Fibroblast of lung (primary cell): Measurements from ENCODE around the gene EFHC1. TPM values are rescaled to one million over a fixed set of nuclear protein-coding genes. Genes with fewer than 3 reads are reported as not detected.

Source experiments
- DNase-seq, 2 donors: peaks; one replicate each; pipeline versions ENCODE4 v3.0.0 to v3.0.0-alpha.2; 2010; ENCODE audit warnings: low read depth in 2 of 2
- H2AFZ ChIP-seq: 2 replicates; pipeline ENCODE4 v1.5.1; 2012; ENCODE audit warnings: low read length, control low read depth, inconsistent platforms
- H3K27ac ChIP-seq: 2 replicates; pipeline ENCODE4 v1.5.1; 2011; ENCODE audit warnings: low read length, control low read depth; ENCODE audit not compliant: insufficient read depth
- H3K27me3 ChIP-seq: 2 replicates; pipeline ENCODE4 v1.5.1; 2011; ENCODE audit warnings: mild to moderate bottlenecking, low read length; ENCODE audit not compliant: control insufficient read depth, insufficient read depth
- H3K36me3 ChIP-seq: 2 replicates; pipeline ENCODE4 v1.5.1; 2011; ENCODE audit warnings: low read length; ENCODE audit not compliant: control insufficient read depth, insufficient read depth
- H3K4me1 ChIP-seq: 2 replicates; pipeline ENCODE4 v1.5.1; 2011; ENCODE audit warnings: low read length; ENCODE audit not compliant: control insufficient read depth, insufficient read depth; ENCODE audit errors: extremely low read depth
- H3K4me2 ChIP-seq: 2 replicates; pipeline ENCODE4 v1.5.1; 2011; ENCODE audit warnings: low read length, control low read depth; ENCODE audit not compliant: insufficient read depth; ENCODE audit errors: extremely low read depth
- H3K4me3 ChIP-seq, 4 experiments: fragments of 200-600 bp in 1 of 4; sonication (generic) in 1 of 4; replicated peaks in 1 of 4; 2 replicates each; pipeline ENCODE4 v1.5.1; 2011 to 2016; ENCODE audit warnings: low read length in 4 of 4, low read depth in 3 of 4, mild to moderate bottlenecking in 3 of 4, control low read depth in 2 of 4, inconsistent platforms in 1 of 4, mixed read lengths in 1 of 4; ENCODE audit not compliant: insufficient read depth in 1 of 4; ENCODE audit errors: control extremely low read depth in 1 of 4
- H3K79me2 ChIP-seq: 2 replicates; pipeline ENCODE4 v1.5.1; 2012; ENCODE audit warnings: mild to moderate bottlenecking, low read length, inconsistent platforms; ENCODE audit not compliant: control insufficient read depth, insufficient read depth
- H3K9ac ChIP-seq: 2 replicates; pipeline ENCODE4 v1.5.1; 2011; ENCODE audit warnings: mild to moderate bottlenecking, low read length, control low read depth; ENCODE audit not compliant: insufficient read depth
- H3K9me3 ChIP-seq: 2 replicates; pipeline ENCODE4 v1.5.1; 2012; ENCODE audit warnings: low read depth, low read length; ENCODE audit not compliant: control insufficient read depth, insufficient read depth
- H4K20me1 ChIP-seq: 2 replicates; pipeline ENCODE4 v1.5.1; 2011; ENCODE audit warnings: low read length; ENCODE audit not compliant: control insufficient read depth, insufficient read depth; ENCODE audit errors: extremely low read depth
- EZH2 ChIP-seq: IDR thresholded peaks from 2 replicates; pipeline ENCODE4 v1.5.1; 2012; ENCODE audit warnings: low read length, control low read depth, mild to moderate bottlenecking; ENCODE audit errors: missing control alignments
- polyA plus RNA-seq, 2 donors: library from polyadenylated mRNA; depleted of rRNA in 1 of 2; stranded (reverse) in 1 of 2; unstranded in 1 of 2; fragments of >200 nt; gene quantifications; 2 replicates each; pipeline ENCODE4 v1.2.1, GENCODE V29; 2011 to 2012; ENCODE audit warnings: missing spikeins in 1 of 2
- total RNA-seq: library from RNA; depleted of rRNA; stranded (reverse); fragments of >200 nt; gene quantifications from 2 replicates; pipeline ENCODE4 v1.2.1, GENCODE V29; 2014
- TF ChIP-seq, protein P1 (sequence below), 2 donors: IDR thresholded peaks in 1 of 2; conservative IDR thresholded peaks in 1 of 2; 1 replicate in 1 of 2; 2 replicates in 1 of 2; pipeline ENCODE4 v1.5.1; 2011 to 2012; ENCODE audit warnings: low read length in 2 of 2, control low read depth in 1 of 2, inconsistent platforms in 1 of 2, low read depth in 1 of 2, mild to moderate bottlenecking in 1 of 2

The EFHC1 gene
- total and polyA plus RNA-seq, 2 donors (not counting 1 experiment from before 2014, with no cell fraction given): 29.4 to 32.9 TPM

- H3K36me3 ChIP-seq: peaks cover 7% of the 10 kb centered on the region
- peak; percentile 77 to 92 for DNase-seq
Observed at GRCh38 chr6:52522151-52522626, 102.0 kb downstream of the EFHC1 start.

GRCh38 chr6:52522655-52523054 lies 102.5 kb downstream of the EFHC1 start:
- Histone ChIP-seq H4K20me1 (no peaks in the 10 kb centered on the region), H3K4me2 (no peak overlapping the region), H3K27ac (peak overlapping the region; percentile 68), H3K79me2 (peaks cover 80% of the 10 kb centered on the region), H3K9me3 (no peaks in the 10 kb centered on the region), H3K27me3 (no peaks in the 10 kb centered on the region), H3K4me3 (no peak overlapping the region), H3K9ac (no peak overlapping the region), H2AFZ (no peak overlapping the region), H3K36me3 (peaks cover 7% of the 10 kb centered on the region), H3K4me1 (peaks cover 48% of the 10 kb centered on the region)
- TF ChIP-seq EZH2: no peak
- TF ChIP-seq, protein P1, sequence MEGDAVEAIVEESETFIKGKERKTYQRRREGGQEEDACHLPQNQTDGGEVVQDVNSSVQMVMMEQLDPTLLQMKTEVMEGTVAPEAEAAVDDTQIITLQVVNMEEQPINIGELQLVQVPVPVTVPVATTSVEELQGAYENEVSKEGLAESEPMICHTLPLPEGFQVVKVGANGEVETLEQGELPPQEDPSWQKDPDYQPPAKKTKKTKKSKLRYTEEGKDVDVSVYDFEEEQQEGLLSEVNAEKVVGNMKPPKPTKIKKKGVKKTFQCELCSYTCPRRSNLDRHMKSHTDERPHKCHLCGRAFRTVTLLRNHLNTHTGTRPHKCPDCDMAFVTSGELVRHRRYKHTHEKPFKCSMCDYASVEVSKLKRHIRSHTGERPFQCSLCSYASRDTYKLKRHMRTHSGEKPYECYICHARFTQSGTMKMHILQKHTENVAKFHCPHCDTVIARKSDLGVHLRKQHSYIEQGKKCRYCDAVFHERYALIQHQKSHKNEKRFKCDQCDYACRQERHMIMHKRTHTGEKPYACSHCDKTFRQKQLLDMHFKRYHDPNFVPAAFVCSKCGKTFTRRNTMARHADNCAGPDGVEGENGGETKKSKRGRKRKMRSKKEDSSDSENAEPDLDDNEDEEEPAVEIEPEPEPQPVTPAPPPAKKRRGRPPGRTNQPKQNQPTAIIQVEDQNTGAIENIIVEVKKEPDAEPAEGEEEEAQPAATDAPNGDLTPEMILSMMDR (conservative IDR thresholded peaks at IDR 0.05 in 1 of 2, IDR thresholded peaks at IDR 0.05 in 1 of 2; ENCODE audit: low read depth in 1 of 2, low read length in 2 of 2): no peak
- peak; percentile 62 to 64 for DNase-seq

More at GRCh38 chr6:52522151-52522626, 102.0 kb downstream of the EFHC1 start:
- peak overlapping the region; percentile 68 for H3K27ac ChIP-seq
- H3K4me3 ChIP-seq: no peak overlapping the region
- peaks cover 50% of the 10 kb centered on the region for H3K4me1 ChIP-seq
- H4K20me1 ChIP-seq: no peaks in the 10 kb centered on the region
- no peak overlapping the region for H3K9ac ChIP-seq
- H3K4me2 ChIP-seq: peak overlapping the region; percentile 54
- H3K79me2 ChIP-seq: peaks cover 79% of the 10 kb centered on the region
- no peaks in the 10 kb centered on the region for H3K9me3 ChIP-seq
- TF ChIP-seq EZH2: no peak
- TF ChIP-seq, protein P1 (conservative IDR thresholded peaks at IDR 0.05 in 1 of 2, IDR thresholded peaks at IDR 0.05 in 1 of 2; ENCODE audit: low read depth in 1 of 2, low read length in 2 of 2): no peak
- no peaks in the 10 kb centered on the region for H3K27me3 ChIP-seq
- H2AFZ ChIP-seq: no peak overlapping the region

GRCh38 chr6:52523378-52524142 lies 103.4 kb downstream of the EFHC1 start:
- Histone ChIP-seq H2AFZ (no peak overlapping the region), H3K4me3 (no peak overlapping the region), H3K79me2 (peaks cover 82% of the 10 kb centered on the region), H3K9me3 (no peaks in the 10 kb centered on the region), H3K4me1 (peaks cover 39% of the 10 kb centered on the region), H3K27me3 (no peaks in the 10 kb centered on the region), H3K36me3 (peaks cover 3% of the 10 kb centered on the region), H3K9ac (no peak overlapping the region), H4K20me1 (no peaks in the 10 kb centered on the region), H3K27ac (peak overlapping the region; percentile 9), H3K4me2 (no peak overlapping the region)
- TF ChIP-seq, protein P1 (conservative IDR thresholded peaks at IDR 0.05 in 1 of 2, IDR thresholded peaks at IDR 0.05 in 1 of 2; ENCODE audit: low read depth in 1 of 2, low read length in 2 of 2): no peak
- TF ChIP-seq EZH2: no peak
- DNase-seq: no peak
